Duodenal mucosa (tissue), 2 donors: Measurements from ENCODE around the gene KLF11.
"Not testable (repeated sequence)": the region's sequence is repeated elsewhere in the genome, so short reads cannot be mapped to it uniquely, and the experiment has no call there.

ENCODE experiments used
- H3K27ac ChIP-seq: one replicate; pipeline ENCODE4 v1.7.0; 2013; ENCODE audit warnings: low read depth, low read length
- H3K27me3 ChIP-seq, 2 donors: one replicate each; pipeline ENCODE4 v1.7.0; 2013; ENCODE audit warnings: low read length in 2 of 2, control low read depth in 1 of 2; ENCODE audit not compliant: insufficient read depth in 2 of 2, control insufficient read depth in 1 of 2
- H3K36me3 ChIP-seq, 2 donors: one replicate each; pipeline ENCODE4 v1.7.0; 2013; ENCODE audit warnings: low read length in 2 of 2, control low read depth in 1 of 2; ENCODE audit not compliant: insufficient read depth in 2 of 2, control insufficient read depth in 1 of 2
- H3K4me1 ChIP-seq, 2 donors: one replicate each; pipeline ENCODE4 v1.7.0; 2013; ENCODE audit warnings: low read length in 2 of 2, control low read depth in 1 of 2; ENCODE audit not compliant: insufficient read depth in 2 of 2, control insufficient read depth in 1 of 2
- H3K4me3 ChIP-seq, 2 donors: one replicate each; pipeline ENCODE4 v1.7.0; 2013; ENCODE audit warnings: low read length in 2 of 2, low read depth in 1 of 2
- H3K9ac ChIP-seq, 2 donors: one replicate each; pipeline ENCODE4 v1.7.0; 2013; ENCODE audit warnings: low read length in 2 of 2, low read depth in 1 of 2
- H3K9me3 ChIP-seq, 2 donors: one replicate each; pipeline ENCODE4 v1.7.0; 2013; ENCODE audit warnings: low read length in 2 of 2, control low read depth in 1 of 2; ENCODE audit not compliant: control insufficient read depth in 1 of 2

The KLF11 gene

DNA sequence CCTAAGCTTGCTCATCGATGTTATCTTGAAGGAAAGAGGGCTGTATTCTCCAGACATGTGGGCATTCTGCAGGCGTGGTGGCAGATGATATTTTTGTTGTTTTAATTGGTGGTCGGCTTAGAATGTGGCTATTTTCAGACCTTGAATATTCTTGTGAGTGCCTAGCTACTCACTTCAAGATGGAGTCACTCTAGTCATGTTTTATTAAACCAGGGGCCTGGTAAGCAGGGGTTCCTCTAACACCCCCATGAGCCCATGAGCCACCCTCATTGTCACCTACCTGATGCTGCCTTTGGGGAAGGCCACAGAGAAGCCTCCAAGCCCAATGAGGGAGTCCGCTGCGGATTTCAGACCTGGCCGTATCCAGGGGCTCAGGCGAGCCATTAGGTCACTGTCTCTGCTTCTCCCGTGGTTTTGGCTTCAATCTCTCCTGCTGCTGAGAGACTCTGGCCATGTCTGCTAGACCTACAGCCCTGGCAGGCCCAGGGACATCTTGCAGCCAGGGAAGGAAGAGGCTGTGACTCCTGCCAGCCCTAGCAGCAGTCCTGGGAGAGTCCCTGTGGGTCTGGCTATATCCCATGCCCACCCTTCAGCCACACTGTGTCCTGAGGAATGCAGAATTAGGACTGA, 16.3 kb upstream of the KLF11 start:
- H3K36me3 ChIP-seq: no peaks in the 10 kb centered on the region
- H3K9ac ChIP-seq: no peak overlapping the region
- H3K9me3 ChIP-seq: no peaks in the 10 kb centered on the region
- H3K4me3 ChIP-seq: no peak overlapping the region
- no peaks in the 10 kb centered on the region for H3K27me3 ChIP-seq
- peaks cover 11 to 29% of the 10 kb centered on the region in 2 donors for H3K4me1 ChIP-seq
- H3K27ac ChIP-seq: no peak overlapping the region

DNA sequence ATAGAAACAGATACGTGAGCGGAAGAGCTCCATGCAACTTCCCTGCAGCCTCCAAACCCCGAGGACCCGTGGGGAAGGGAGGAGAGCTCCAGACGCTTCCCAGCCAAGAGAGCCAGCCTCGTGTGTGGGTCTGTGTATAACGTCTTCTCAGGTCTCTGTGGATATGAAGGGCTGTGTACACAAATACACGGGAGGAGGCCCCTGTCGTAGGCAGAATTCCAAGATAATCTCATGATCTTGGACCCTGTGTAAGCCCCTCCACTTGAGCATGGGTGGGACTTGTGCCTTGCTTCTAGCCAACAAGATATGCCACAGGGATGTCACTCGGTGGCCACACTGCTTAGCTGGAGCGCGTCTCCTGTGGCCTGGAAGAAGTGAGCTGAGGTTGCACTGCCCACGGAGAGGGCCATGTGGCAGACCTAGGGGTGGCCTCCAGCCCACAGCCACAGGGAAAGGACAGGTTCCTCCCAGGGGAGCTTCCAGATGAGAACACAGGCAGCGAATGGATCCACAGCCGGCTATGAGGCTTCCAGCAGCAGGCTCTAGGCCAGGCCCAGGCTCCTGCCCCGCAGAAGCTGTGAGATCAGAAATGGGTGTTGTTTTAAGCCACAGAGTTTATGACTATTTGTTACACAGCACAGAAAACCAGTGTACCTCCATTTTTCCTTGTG, 15.6 kb upstream of the KLF11 start:
- Histone ChIP-seq H3K36me3 (no peaks in the 10 kb centered on the region), H3K27me3 (no peaks in the 10 kb centered on the region), H3K27ac (no peak overlapping the region), H3K9ac (no peak overlapping the region), H3K4me3 (no peak overlapping the region), H3K9me3 (no peaks in the 10 kb centered on the region), H3K4me1 (peaks cover 9 to 24% of the 10 kb centered on the region in 2 donors)

DNA sequence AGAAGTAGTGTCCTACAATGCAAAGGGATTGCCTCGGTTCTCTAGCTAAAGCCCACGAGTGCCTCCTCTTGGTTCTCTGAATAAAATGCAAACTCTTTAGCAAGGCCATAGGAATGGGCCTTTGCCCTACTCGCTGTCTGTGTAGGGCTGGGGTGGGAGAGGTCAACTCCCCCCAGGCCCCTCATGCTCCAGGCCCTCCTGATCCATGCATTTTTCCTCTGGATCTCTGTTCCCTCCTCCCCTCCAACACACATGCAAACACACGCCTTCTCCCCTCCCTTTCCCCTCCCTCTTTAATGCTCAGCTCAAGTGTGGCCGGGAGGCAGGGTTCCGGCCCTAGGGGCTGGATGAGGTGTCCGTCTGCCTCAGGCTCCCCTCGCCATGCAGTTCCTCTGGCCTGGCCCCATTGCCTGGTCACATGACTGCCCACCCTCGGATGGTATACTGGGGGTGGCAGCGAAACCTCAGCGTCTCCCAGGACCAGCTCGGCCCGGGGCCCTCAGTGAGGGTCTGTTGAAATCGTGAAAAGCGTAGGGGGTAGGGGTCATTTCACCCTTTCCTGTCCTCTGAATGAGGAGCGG, 14.9 kb upstream of the KLF11 start:
- Histone ChIP-seq H3K9ac (no peak overlapping the region), H3K27me3 (no peaks in the 10 kb centered on the region), H3K36me3 (no peaks in the 10 kb centered on the region), H3K4me3 (no peak overlapping the region), H3K4me1 (peaks cover 2 to 17% of the 10 kb centered on the region in 2 donors), H3K9me3 (no peaks in the 10 kb centered on the region), H3K27ac (no peak overlapping the region)

DNA sequence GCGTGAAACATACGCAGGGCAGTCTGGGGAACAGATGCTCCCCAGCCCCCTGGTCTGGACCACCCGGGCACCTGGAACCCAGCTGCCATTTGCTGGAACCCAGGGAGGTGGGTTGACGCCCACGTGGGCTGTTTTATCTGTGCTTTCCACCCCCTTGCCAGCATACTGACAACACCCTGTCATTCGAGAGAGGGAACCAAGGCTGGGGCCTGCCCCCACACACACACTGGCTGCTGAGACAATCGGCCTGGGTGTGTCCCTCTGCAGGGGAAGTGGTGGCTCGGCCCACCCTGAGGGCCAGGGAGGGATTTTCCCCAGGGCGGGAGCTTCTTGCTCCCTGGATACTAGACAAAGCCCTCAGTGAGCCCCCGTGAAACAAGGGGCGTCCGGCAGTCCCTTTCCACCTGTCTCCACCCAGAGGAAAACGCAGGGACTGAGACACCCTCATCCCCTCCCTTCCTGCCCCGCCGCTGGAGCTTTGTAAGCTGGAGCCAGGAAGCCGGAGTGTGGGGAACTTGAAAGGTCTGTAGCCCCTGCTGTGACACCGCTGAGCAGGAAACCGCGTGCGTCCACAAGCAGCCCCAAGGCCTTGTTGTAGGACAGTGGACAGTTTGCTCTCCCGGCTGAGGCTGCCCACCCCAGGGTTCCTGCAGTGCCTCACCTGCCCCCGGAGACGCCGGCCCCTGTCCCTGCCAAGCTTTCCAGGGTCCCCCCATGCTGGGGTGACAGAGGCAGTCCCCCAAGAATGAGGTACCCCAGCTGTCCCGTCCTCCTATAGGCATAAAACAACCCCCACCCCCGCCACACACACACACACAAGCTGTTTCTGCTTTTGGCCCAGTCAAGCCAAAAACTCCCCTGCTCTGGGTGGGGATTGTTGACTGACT, 14.1 kb upstream of the KLF11 start:
- H3K36me3 ChIP-seq: no peaks in the 10 kb centered on the region
- H3K9me3 ChIP-seq: no peaks in the 10 kb centered on the region
- no peak overlapping the region for H3K4me3 ChIP-seq
- peak overlapping the region; percentile 10 for H3K27ac ChIP-seq
- H3K27me3 ChIP-seq: no peaks in the 10 kb centered on the region
- peaks cover 0 to 16% of the 10 kb centered on the region in 2 donors for H3K4me1 ChIP-seq
- H3K9ac ChIP-seq: peak overlapping the region in 1 of 2 donors; percentile 10

DNA sequence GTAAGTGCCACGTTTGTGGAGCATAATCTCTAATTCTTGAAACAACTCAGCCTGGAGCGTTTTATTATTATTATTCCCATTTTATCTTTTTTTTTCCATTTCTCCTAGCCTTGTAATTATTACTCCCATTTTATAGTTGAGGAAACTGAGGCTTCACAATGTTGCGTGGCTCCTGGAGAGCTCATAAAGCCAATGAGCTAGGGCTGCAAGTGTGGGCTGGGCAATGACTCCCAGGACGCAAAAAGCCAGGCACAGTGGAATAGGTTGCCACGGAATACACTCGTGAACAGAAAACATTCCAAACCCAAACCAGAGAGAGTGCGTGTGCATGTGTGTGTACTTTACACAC, 13.5 kb upstream of the KLF11 start:
- Histone ChIP-seq H3K9ac (peak overlapping the region in 1 of 2 donors; percentile 2), H3K4me3 (no peak overlapping the region), H3K4me1 (peaks cover 0 to 16% of the 10 kb centered on the region in 2 donors)

DNA sequence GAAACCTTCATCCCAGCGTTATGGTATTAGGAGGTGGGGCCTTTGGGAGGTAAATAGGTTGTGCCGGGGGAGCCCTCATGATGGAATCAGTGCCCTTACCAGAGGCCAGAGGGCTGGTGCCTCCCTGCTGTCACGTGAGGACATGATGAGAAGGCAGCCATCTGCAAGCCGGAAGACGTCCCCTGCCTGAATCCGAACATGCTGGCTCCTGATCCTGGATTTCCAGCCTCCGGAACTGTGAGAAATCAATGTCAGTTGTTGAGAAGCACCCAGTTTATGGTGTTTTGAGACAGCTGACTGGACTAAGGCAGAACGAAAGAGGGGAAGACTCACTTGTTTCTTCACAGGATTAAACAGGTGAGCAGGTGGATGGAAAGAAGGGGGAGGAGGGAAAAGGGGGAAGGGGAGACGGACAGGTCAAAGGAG, 13.0 kb upstream of the KLF11 start:
- no peak overlapping the region for H3K4me3 ChIP-seq
- H3K9ac ChIP-seq: peak overlapping the region in 1 of 2 donors; percentile 2
- no peaks in the 10 kb centered on the region for H3K9me3 ChIP-seq
- no peaks in the 10 kb centered on the region for H3K36me3 ChIP-seq
- H3K4me1 ChIP-seq: peaks cover 0 to 16% of the 10 kb centered on the region in 2 donors
- H3K27ac ChIP-seq: no peak overlapping the region
- H3K27me3 ChIP-seq: no peaks in the 10 kb centered on the region

More for the DNA sequence above, 13.5 kb upstream of the KLF11 start:
- Histone ChIP-seq H3K27ac (no peak overlapping the region), H3K9me3 (no peaks in the 10 kb centered on the region), H3K27me3 (no peaks in the 10 kb centered on the region), H3K36me3 (no peaks in the 10 kb centered on the region)

DNA sequence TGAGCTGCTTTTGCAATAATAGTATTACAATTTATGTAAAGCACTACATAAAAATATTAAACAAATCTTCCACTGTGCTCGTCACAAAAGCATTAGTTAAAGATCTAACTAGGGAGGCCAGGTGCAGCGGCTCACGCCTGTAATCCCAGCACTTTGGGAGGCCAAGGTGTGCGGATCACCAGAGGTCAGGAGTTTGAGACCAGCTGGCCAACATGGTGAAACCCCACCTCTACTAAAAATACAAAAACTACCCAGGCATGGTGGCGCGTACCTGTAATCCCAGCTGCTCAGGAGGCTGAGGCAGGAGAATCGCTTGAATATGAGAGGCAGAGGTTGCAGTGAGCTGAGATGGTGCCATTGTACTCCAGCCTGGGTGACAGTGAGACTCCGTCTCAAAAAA, 12.6 kb upstream of the KLF11 start:
- H3K36me3 ChIP-seq, H3K9me3 ChIP-seq, H3K9ac ChIP-seq, H3K4me3 ChIP-seq, H3K27me3 ChIP-seq, H3K27ac ChIP-seq: not testable (repeated sequence)
- H3K4me1 ChIP-seq: peaks cover 1 to 18% of the 10 kb centered on the region in 2 donors

DNA sequence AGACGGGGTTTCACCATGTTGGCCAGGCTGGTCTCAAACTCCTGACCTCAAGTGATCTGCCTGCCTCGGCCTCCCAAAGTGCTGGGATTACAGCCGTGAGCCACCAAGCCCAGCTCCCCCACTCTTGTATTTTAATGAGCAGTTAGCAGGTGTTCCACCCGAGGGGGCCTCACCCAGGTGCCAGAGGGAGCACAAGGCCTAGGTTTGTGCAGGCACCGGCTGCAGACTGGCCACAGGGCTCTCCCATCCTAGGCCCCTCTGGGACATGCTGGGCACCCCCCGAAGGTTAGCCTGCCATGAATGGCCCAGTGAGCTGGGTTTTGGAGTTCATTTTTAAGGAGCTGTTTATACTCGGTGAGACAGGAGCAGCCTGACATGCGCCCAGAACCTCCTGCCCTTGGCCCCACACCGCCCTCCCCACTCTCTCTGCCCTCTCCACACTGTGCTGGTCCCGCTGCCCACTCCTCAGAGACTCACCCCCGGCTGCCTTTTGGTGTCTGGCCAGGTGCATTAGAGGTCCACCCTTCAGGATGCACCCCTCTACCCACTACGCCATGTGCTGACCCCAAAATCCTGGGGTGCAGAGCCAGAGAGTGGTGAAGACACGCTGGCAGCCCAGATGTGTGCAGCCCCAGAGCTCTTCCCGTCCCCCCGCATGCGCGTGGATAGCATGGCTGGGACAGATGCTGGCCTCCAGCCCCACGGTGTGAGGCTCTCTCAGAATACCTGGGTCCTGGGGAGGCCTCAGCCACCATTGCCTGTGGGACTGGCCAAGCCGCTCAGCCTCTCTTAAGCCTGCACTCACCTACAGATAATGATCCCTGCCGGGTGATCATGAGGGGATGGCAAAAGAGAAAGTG, 11.2 kb upstream of the KLF11 start:
- Histone ChIP-seq H3K27ac (no peak overlapping the region), H3K36me3 (no peaks in the 10 kb centered on the region), H3K4me1 (peaks cover 12 to 29% of the 10 kb centered on the region in 2 donors), H3K27me3 (no peaks in the 10 kb centered on the region), H3K9me3 (no peaks in the 10 kb centered on the region), H3K4me3 (no peak overlapping the region), H3K9ac (no peak overlapping the region)

DNA sequence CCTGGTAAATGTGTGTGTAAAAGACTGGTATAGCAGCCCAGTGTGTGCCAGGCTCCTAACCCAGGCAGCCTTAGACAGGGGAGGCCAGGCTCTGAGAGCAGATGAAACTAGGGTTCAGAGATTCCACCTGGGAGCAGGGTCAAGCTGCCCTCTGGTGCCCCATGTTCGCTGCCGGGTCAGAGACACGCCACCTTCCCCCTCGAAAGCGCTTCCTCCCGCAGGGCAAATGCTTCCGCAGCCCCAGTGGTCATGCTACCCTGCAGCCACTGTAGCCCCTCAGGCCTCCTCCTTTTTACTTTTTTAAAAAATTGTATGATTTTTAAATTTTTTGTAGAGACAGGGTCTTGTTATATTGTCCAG, 10.6 kb upstream of the KLF11 start:
- H3K36me3 ChIP-seq: no peaks in the 10 kb centered on the region
- H3K9me3 ChIP-seq: no peaks in the 10 kb centered on the region
- H3K9ac ChIP-seq: no peak overlapping the region
- H3K4me3 ChIP-seq: no peak overlapping the region
- H3K4me1 ChIP-seq: peaks cover 12 to 29% of the 10 kb centered on the region in 2 donors
- no peaks in the 10 kb centered on the region for H3K27me3 ChIP-seq
- no peak overlapping the region for H3K27ac ChIP-seq
